ENCODE results near the gene TTYH1.
"Not testable (repeated sequence)": the region's sequence is repeated elsewhere in the genome, so short reads cannot be mapped to it uniquely, and the experiment has no call there.

- not testable (repeated sequence) for TF ChIP-seq CTCF, POLR2A (IDR thresholded peaks at IDR 0.05)
These were observed 50.8 kb downstream of the TTYH1 start for GRCh38 chr19:54466110-54466480.
